Type B pancreatic cell (in vitro differentiated cells): ENCODE data around the gene RCOR1. TPM values are rescaled to one million over a fixed set of nuclear protein-coding genes. Genes with fewer than 3 reads are reported as not detected.

ENCODE experiments used
- total RNA-seq: library from RNA; stranded (reverse); gene quantifications from 2 replicates; pipeline ENCODE4 v1.2.1, GENCODE V29; 2021; ENCODE audit warnings: low replicate concordance

The RCOR1 gene
- total RNA-seq, 1 donor from 2014 or later: 35.3 TPM

Other genes with a start within 250 kb of the RCOR1 start
- gene CINP, start 229.8 kb upstream of the RCOR1 start, total RNA-seq: 29.5 and 34.2 TPM in 2 replicates
- gene TECPR2, start 229.7 kb upstream of the RCOR1 start, total RNA-seq: 25.5 and 31.0 TPM in 2 replicates
- 31.4 and 46.6 TPM in 2 replicates for gene ANKRD9, start 82.9 kb upstream of the RCOR1 start, total RNA-seq
- gene TRAF3, start 184.8 kb downstream of the RCOR1 start, total RNA-seq: 19.2 and 24.0 TPM in 2 replicates